GM23248 (cell line): Measurements from ENCODE around the gene PRR33. TPM values are rescaled to one million over a fixed set of nuclear protein-coding genes. Genes with fewer than 3 reads are reported as not detected.

Experiments
- DNase-seq: peaks from one replicate; pipeline ENCODE4 v3.0.0-alpha.2; 2015
- H2AFZ ChIP-seq: fragments of 200-600 bp; sonication (generic); 2 replicates; pipeline ENCODE4 v1.6.1; 2016; ENCODE audit warnings: antibody characterized with exemption
- H3F3A ChIP-seq: fragments of 200-600 bp; sonication (generic); 2 replicates; pipeline ENCODE4 v1.6.1; 2016; ENCODE audit warnings: mild to moderate bottlenecking, antibody characterized with exemption, mixed run types; ENCODE audit not compliant: insufficient read depth
- H3K27ac ChIP-seq: fragments of 200-600 bp; sonication (generic); 2 replicates; pipeline ENCODE4 v1.5.1; 2016; ENCODE audit warnings: mild to moderate bottlenecking
- H3K27me3 ChIP-seq: fragments of 200-600 bp; sonication (generic); replicated peaks from 2 replicates; pipeline ENCODE4 v1.6.1; 2016; ENCODE audit warnings: mild to moderate bottlenecking; ENCODE audit not compliant: insufficient read depth
- H3K36me3 ChIP-seq: fragments of 200-600 bp; sonication (generic); 2 replicates; pipeline ENCODE4 v1.6.1; 2016; ENCODE audit warnings: low read depth, mild to moderate bottlenecking
- H3K4me1 ChIP-seq: fragments of 200-600 bp; sonication (generic); 2 replicates; pipeline ENCODE4 v1.6.1; 2016; ENCODE audit warnings: mild to moderate bottlenecking; ENCODE audit not compliant: insufficient read depth
- H3K4me2 ChIP-seq: fragments of 200-600 bp; sonication (generic); one replicate; pipeline ENCODE4 v1.6.1; 2016; ENCODE audit warnings: mild to moderate bottlenecking; ENCODE audit not compliant: unreplicated experiment
- H3K4me3 ChIP-seq: fragments of 200-600 bp; sonication (generic); 2 replicates; pipeline ENCODE4 v1.5.1; 2016; ENCODE audit warnings: mild to moderate bottlenecking
- H3K79me2 ChIP-seq: fragments of 200-600 bp; sonication (generic); 2 replicates; pipeline ENCODE4 v1.6.1; 2016; ENCODE audit warnings: mild to moderate bottlenecking; ENCODE audit not compliant: insufficient read depth
- H3K9ac ChIP-seq: fragments of 200-600 bp; sonication (generic); 2 replicates; pipeline ENCODE4 v1.6.1; 2016; ENCODE audit warnings: mild to moderate bottlenecking
- H3K9me2 ChIP-seq: fragments of 200-600 bp; sonication (generic); 2 replicates; pipeline ENCODE4 v1.6.1; 2016; ENCODE audit warnings: mixed run types, mild to moderate bottlenecking, moderate library complexity; ENCODE audit not compliant: insufficient read depth
- H3K9me3 ChIP-seq: fragments of 200-600 bp; sonication (generic); one replicate; pipeline ENCODE4 v1.6.1; 2017; ENCODE audit warnings: low read depth
- H4K20me1 ChIP-seq: fragments of 200-600 bp; sonication (generic); 2 replicates; pipeline ENCODE4 v1.6.0; 2016; ENCODE audit not compliant: insufficient read depth
- EZH2 ChIP-seq: fragments of 200-600 bp; sonication (generic); IDR thresholded peaks from 2 replicates; pipeline ENCODE4 v1.6.1; 2018; ENCODE audit warnings: antibody characterized with exemption, mild to moderate bottlenecking; ENCODE audit not compliant: insufficient read depth, poor library complexity, severe bottlenecking
- EZH2phosphoT487 ChIP-seq: fragments of 200-600 bp; sonication (generic); IDR thresholded peaks from 2 replicates; pipeline ENCODE4 v1.6.1; 2018; ENCODE audit warnings: antibody characterized with exemption, moderate library complexity, mild to moderate bottlenecking, low read depth; ENCODE audit not compliant: insufficient read depth
- WGBS, 2 experiments: methylation state at CpG; one replicate each; pipeline ENCODE4 v1.1.6; 2015 to 2017; ENCODE audit warnings: low lambda C conversion rate in 2 of 2, low coverage in 1 of 2; ENCODE audit errors: missing lambda C conversion rate in 2 of 2; 5-methylcytosine and 5-hydroxymethylcytosine counted together
- in situ Hi-C: fragments of 300-500 bp; cut with MboI; formaldehyde crosslinking; loops from 2 replicates; pipeline ENCODE4 v1.15.0; 2020
- polyA plus RNA-seq: library from polyadenylated mRNA; unstranded; fragments of >200 nt; fragmentation: Nextera tagmentation; extraction: Ambion mirVana; gene quantifications from 2 replicates; pipeline ENCODE4 v1.2.1, GENCODE V29; 2016
- total RNA-seq: library from RNA; depleted of rRNA; stranded (reverse); fragments of >200 nt; shearing (Covaris generic); gene quantifications from 2 replicates; pipeline ENCODE4 v1.2.3, GENCODE V29; 2014

The PRR33 gene
- total and polyA plus RNA-seq, 2 experiments from 2014 or later: not detected

DNA sequence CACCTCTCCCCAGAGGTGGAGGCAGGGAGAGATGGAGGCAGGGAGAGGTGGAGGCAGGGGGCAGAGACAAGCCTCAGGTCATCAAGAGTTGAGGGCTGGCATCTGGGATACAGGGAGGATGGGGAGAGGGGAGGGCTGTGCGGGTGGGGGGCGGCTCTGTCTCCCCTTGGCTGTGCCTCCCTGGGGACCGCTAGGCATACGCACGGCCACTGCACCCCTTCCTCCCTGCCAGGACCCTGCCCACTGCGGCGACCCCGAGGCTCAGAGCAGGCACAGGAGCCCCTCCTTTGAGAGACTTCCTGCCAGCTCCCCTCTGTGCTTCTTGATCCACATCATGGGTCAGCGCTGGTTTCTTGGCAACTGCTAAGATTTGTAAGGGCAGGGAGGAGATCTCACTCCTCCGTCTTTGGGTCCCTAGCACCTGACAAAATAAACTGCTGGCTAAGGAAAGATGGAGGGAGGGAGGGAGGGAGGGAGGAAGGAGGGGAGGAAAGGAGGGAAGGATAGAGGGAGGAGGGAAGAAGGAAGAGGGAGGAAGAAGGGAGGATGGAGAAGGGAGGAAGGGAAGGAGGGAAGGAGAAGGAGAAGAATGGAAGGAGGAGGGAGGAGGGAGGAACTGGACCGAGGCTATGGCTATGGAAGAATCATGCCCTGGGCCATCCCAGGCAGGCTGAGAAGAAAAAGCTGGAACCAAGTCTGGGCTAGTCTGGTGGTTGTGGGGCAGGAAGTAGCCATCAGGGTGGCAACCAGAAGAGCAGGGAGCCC lies 18.5 kb downstream of the PRR33 start:
- Histone ChIP-seq H3K27me3 (peaks cover 33% of the 10 kb centered on the region), H3K9me3 (no peaks in the 10 kb centered on the region), H3K36me3 (no peaks in the 10 kb centered on the region), H3K27ac (no peak overlapping the region), H3F3A (no peaks in the 10 kb centered on the region), H3K4me1 (no peaks in the 10 kb centered on the region), H3K79me2 (no peaks in the 10 kb centered on the region), H3K9ac (no peak overlapping the region), H2AFZ (no peak overlapping the region), H3K9me2 (no peaks in the 10 kb centered on the region), H4K20me1 (no peaks in the 10 kb centered on the region), H3K4me3 (no peak overlapping the region), H3K4me2 (no peak overlapping the region)
- in situ Hi-C loops: loop anchor here (25.0 kb wide), 1 partner anchor 289 kb away; the partner anchor contains the start of genes INS and TH
- TF ChIP-seq EZH2 (no peak), EZH2phosphoT487 (no peak)
- 10 to 13% methylated on average over 7 to 11 of the region's 11 CpGs for WGBS, 2 experiments
- peak; percentile 46 for DNase-seq

DNA sequence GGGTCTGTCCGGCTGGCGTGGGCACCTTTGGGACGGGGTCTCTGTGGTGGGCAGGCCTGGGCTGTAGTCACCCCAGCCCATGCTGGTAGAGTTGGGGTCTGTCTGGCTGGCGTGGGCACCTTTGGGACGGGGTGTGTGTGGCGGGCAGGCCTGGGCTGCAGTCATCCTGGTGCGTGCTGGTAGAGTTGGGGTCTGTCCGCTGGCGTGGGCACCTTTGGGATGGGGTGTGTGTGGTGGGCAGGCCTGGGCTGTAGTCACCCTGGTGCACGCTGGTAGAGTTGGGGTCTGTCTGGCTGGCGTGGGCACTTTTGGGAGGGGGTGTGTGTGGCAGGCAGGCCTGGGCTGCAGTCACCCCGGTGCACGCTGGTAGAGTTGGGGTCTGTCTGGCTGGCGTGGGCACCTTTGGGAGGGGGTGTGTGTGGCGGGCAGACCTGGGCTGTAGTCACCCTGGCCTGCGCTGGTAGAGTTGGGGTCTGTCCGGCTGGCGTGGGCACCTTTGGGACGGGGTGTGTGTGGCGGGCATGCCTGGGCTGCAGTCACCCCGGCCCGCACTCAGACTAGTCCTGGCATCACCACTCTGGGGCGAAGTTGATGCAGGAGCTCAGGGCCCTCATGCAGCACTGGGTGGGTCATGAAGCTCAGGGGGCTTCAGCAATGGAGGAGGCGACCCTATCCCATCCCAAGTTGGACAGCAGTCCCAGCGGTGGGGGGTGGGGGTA lies 19.3 kb downstream of the PRR33 start:
- TF ChIP-seq EZH2 (no peak), EZH2phosphoT487 (no peak)

DNA sequence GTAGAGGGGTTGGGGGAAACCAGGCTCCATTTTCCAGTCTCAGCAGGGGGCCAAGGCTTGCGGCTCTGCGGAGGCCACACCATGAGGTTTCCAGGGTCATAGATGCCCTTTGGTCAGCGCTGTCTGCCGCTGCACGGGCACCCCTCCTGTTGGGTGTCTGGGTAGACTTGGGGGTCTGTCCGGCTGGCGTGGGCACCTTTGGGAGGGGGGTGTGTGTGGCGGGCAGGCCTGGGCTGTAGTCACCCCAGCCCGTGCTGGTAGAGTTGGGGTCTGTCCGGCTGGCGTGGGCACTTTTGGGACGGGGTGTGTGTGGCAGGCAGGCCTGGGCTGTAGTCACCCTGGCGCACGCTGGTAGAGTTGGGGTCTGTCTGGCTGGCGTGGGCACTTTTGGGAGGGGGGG lies 20.2 kb downstream of the PRR33 start:
- TF ChIP-seq EZH2 (no peak), EZH2phosphoT487 (no peak)
- Histone ChIP-seq H3K9ac (no peak overlapping the region), H3K4me3 (no peak overlapping the region), H4K20me1 (no peaks in the 10 kb centered on the region), H3K4me2 (no peak overlapping the region), H3K9me2 (no peaks in the 10 kb centered on the region), H3K4me1 (no peaks in the 10 kb centered on the region), H3K9me3 (no peaks in the 10 kb centered on the region), H3K79me2 (no peaks in the 10 kb centered on the region), H2AFZ (no peak overlapping the region), H3K27ac (no peak overlapping the region), H3K36me3 (no peaks in the 10 kb centered on the region), H3K27me3 (peaks cover 34% of the 10 kb centered on the region), H3F3A (no peaks in the 10 kb centered on the region)
- in situ Hi-C loops: loop anchor here (25.0 kb wide), 1 partner anchor 291 kb away; the partner anchor contains the start of genes INS and TH
- WGBS, 2 experiments: 52 to 55% methylated on average over 9 of the region's 15 CpGs
- no peak for DNase-seq

More for the DNA sequence above, 19.3 kb downstream of the PRR33 start:
- no peaks in the 10 kb centered on the region for H3F3A ChIP-seq
- H4K20me1 ChIP-seq: no peaks in the 10 kb centered on the region
- in situ Hi-C loops: loop anchor here (25.0 kb wide), 1 partner anchor 290 kb away; the partner anchor contains the start of genes INS and TH
- H3K27me3 ChIP-seq: peaks cover 34% of the 10 kb centered on the region
- no peak for DNase-seq
- no peaks in the 10 kb centered on the region for H3K9me3 ChIP-seq
- no peak overlapping the region for H3K9ac ChIP-seq
- no peak overlapping the region for H2AFZ ChIP-seq
- H3K4me2 ChIP-seq: no peak overlapping the region
- WGBS, 2 experiments: 24 to 40% methylated on average over 9 to 23 of the region's 25 CpGs
- H3K4me3 ChIP-seq: no peak overlapping the region
- no peaks in the 10 kb centered on the region for H3K4me1 ChIP-seq
- no peaks in the 10 kb centered on the region for H3K36me3 ChIP-seq
- H3K27ac ChIP-seq: no peak overlapping the region
- no peaks in the 10 kb centered on the region for H3K79me2 ChIP-seq
- H3K9me2 ChIP-seq: no peaks in the 10 kb centered on the region

DNA sequence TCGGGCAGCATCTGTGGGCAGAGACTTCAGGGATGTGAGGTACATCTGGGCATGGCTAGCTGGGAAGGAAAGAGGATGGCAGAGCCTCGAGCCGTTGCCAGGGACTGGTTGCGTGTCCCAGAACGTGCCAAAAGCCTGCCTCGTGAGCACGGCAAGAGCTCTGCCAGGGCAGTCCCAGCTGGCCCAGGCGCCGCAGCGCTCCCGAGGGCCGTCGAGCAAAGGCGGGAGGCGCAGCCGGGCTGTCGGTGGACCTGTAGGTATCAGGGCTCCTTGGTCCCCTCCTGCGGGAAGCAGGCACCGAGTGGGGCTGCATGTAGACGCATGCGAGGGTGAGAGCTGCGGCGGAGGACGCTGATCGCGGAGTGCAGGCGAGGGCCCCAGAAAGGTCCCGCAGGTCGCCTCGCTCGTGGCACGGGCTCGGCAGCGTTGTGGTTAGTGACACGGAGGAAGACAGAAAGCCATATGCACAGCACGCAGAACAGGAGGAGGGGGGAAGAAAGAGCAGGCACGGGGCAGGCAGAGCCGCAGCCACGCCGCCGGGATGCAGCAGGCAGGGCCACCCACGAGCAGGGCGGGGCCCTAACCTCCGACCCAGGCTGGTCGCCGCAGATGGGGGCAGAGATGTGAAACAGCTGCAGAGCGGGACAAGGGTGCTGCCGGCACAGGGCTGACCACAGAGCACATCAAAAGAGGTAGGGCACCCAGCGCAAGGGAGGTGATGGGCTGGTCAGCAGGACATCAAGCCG lies 20.8 kb downstream of the PRR33 start:
- no peak overlapping the region for H3K27ac ChIP-seq
- H3K9me2 ChIP-seq: no peaks in the 10 kb centered on the region
- H3K79me2 ChIP-seq: no peaks in the 10 kb centered on the region
- WGBS, 2 experiments: 6 to 7% methylated on average over 48 to 50 of the region's 50 CpGs
- no peaks in the 10 kb centered on the region for H3K36me3 ChIP-seq
- H3K27me3 ChIP-seq: peaks cover 34% of the 10 kb centered on the region
- no peaks in the 10 kb centered on the region for H3F3A ChIP-seq
- no peak overlapping the region for H2AFZ ChIP-seq
- DNase-seq: peak; percentile 66
- peak overlapping the region; percentile 35 for H3K4me2 ChIP-seq
- no peak overlapping the region for H3K4me3 ChIP-seq
- H3K4me1 ChIP-seq: no peaks in the 10 kb centered on the region
- no peaks in the 10 kb centered on the region for H3K9me3 ChIP-seq
- no peaks in the 10 kb centered on the region for H4K20me1 ChIP-seq
- TF ChIP-seq EZH2: peak; percentile 81
- TF ChIP-seq EZH2phosphoT487: no peak
- H3K9ac ChIP-seq: no peak overlapping the region
- in situ Hi-C loops: loop anchor here (25.0 kb wide), 1 partner anchor 291 kb away; the partner anchor contains the start of genes INS and TH
